PC-3 (cell line): Measurements from ENCODE around the gene RNASE13.

ENCODE experiments used
- EZH2 ChIP-seq: fragments of 300-600 bp; sonication (generic); IDR thresholded peaks from one replicate; pipeline ENCODE4 v1.6.1; 2017; ENCODE audit warnings: antibody characterized with exemption, mild to moderate bottlenecking, low read length; ENCODE audit not compliant: unreplicated experiment
- TF ChIP-seq, protein P1 (sequence below): fragments of 300-600 bp; sonication (generic); conservative IDR thresholded peaks from 2 replicates; pipeline ENCODE4 v1.5.1; 2017; ENCODE audit warnings: antibody characterized with exemption, low read depth, mild to moderate bottlenecking, low read length

DNA sequence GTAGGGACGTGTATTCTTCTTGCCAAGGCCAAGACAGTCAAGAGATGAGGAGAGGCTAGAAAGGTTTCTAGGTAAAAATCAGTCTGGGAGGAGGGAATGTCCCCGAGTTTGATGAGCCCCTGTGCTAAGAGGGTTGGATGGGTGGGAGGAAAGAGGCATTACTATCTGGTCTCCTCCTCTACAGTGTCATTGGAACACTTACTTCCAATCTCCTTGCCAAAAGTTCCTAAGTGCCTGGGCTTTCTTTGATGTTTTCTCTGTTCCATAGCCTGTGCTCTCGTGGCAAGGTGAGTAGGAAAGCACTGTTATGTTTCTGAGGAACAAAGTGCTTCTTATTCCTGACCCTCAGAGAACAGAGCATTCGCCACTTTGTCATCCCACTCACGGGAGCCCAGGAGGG, at the start of gene RNASE13:
- TF ChIP-seq, protein P1, sequence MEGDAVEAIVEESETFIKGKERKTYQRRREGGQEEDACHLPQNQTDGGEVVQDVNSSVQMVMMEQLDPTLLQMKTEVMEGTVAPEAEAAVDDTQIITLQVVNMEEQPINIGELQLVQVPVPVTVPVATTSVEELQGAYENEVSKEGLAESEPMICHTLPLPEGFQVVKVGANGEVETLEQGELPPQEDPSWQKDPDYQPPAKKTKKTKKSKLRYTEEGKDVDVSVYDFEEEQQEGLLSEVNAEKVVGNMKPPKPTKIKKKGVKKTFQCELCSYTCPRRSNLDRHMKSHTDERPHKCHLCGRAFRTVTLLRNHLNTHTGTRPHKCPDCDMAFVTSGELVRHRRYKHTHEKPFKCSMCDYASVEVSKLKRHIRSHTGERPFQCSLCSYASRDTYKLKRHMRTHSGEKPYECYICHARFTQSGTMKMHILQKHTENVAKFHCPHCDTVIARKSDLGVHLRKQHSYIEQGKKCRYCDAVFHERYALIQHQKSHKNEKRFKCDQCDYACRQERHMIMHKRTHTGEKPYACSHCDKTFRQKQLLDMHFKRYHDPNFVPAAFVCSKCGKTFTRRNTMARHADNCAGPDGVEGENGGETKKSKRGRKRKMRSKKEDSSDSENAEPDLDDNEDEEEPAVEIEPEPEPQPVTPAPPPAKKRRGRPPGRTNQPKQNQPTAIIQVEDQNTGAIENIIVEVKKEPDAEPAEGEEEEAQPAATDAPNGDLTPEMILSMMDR: no peak
- no peak for TF ChIP-seq EZH2
